Cardiac muscle cell (in vitro differentiated cells and primary cell): ENCODE results near the gene ZNF705A. TPM values are rescaled to one million over a fixed set of nuclear protein-coding genes. Genes with fewer than 3 reads are reported as not detected.
"Not testable (repeated sequence)": the region's sequence is repeated elsewhere in the genome, so short reads cannot be mapped to it uniquely, and the experiment has no call there.

Experiments used
- DNase-seq, 2 donors: peaks; one replicate each; pipeline versions ENCODE4 v3.0.0 to v3.0.0-alpha.2; 2010 to 2017; ENCODE audit warnings: low read depth in 1 of 2, low spot score in 1 of 2
- H3K27ac ChIP-seq: fragments of 200-600 bp; sonication (generic); 2 replicates; pipeline ENCODE4 v1.5.1; 2016
- H3K27me3 ChIP-seq: fragments of 200-600 bp; sonication (generic); 2 replicates; pipeline ENCODE4 v1.6.0; 2016; ENCODE audit warnings: control low read depth
- H3K36me3 ChIP-seq: fragments of 200-600 bp; sonication (generic); 2 replicates; pipeline ENCODE4 v1.5.1; 2016; ENCODE audit warnings: control low read depth
- H3K4me1 ChIP-seq: fragments of 200-600 bp; sonication (generic); 2 replicates; pipeline ENCODE4 v1.8.1; 2017; ENCODE audit warnings: low read depth, mild to moderate bottlenecking, mixed run types
- H3K4me3 ChIP-seq: fragments of 200-600 bp; sonication (generic); 2 replicates; pipeline ENCODE4 v1.5.1; 2016; ENCODE audit warnings: mild to moderate bottlenecking
- H3K9me3 ChIP-seq: fragments of 200-600 bp; sonication (generic); 2 replicates; pipeline ENCODE4 v1.5.1; 2017; ENCODE audit warnings: low read depth, mild to moderate bottlenecking, control low read depth
- CTCF ChIP-seq: IDR thresholded peaks from 2 replicates; pipeline ENCODE4 v1.5.1; 2012; ENCODE audit warnings: low read depth, mild to moderate bottlenecking, low read length
- polyA plus RNA-seq: library from polyadenylated mRNA; unstranded; fragments of >200 nt; fragmentation: Nextera tagmentation; extraction: Ambion mirVana; gene quantifications from 2 replicates; pipeline ENCODE4 v1.2.1, GENCODE V29; 2016
- total RNA-seq: library from RNA; depleted of rRNA; stranded (reverse); fragments of >200 nt; gene quantifications from 2 replicates; pipeline ENCODE4 v1.2.3, GENCODE V29; 2016

Gene ZNF705A
- total and polyA plus RNA-seq, 2 experiments from 2014 or later = not detected

GRCh38 chr12:8157484-8158198 lies 826 bp downstream of the ZNF705A start:
- Histone ChIP-seq H3K27ac (no peak overlapping the region), H3K27me3 (no peaks in the 10 kb centered on the region)
- no peak for TF ChIP-seq CTCF

GRCh38 chr12:8172911-8173310 lies 16.1 kb downstream of the ZNF705A start:
- H3K4me3 ChIP-seq, H3K4me1 ChIP-seq, H3K9me3 ChIP-seq, DNase-seq, H3K27ac ChIP-seq, H3K36me3 ChIP-seq, H3K27me3 ChIP-seq: not testable (repeated sequence)

More at GRCh38 chr12:8157484-8158198, 826 bp downstream of the ZNF705A start:
- no peaks in the 10 kb centered on the region for H3K4me1 ChIP-seq
- H3K36me3 ChIP-seq = no peaks in the 10 kb centered on the region
- no peak overlapping the region for H3K4me3 ChIP-seq
- no peak for DNase-seq
- no peaks in the 10 kb centered on the region for H3K9me3 ChIP-seq

GRCh38 chr12:8179989-8180585 lies 23.3 kb downstream of the ZNF705A start:
- peak; percentile 58 for TF ChIP-seq CTCF
- H3K27me3 ChIP-seq, H3K9me3 ChIP-seq, H3K4me1 ChIP-seq, H3K36me3 ChIP-seq, H3K27ac ChIP-seq: not testable (repeated sequence)
- DNase-seq = peak; percentile 28 to 71
- H3K4me3 ChIP-seq = peak overlapping the region; percentile 41

- not testable (repeated sequence) for H3K9me3 ChIP-seq, H3K4me3 ChIP-seq, DNase-seq, H3K27ac ChIP-seq, H3K4me1 ChIP-seq, H3K27me3 ChIP-seq, H3K36me3 ChIP-seq
These were observed 24.5 kb downstream of the ZNF705A start for GRCh38 chr12:8181271-8181670.

GRCh38 chr12:8182923-8183322 lies 26.1 kb downstream of the ZNF705A start:
- H3K27ac ChIP-seq, H3K9me3 ChIP-seq, H3K36me3 ChIP-seq, H3K27me3 ChIP-seq, H3K4me3 ChIP-seq, H3K4me1 ChIP-seq, DNase-seq: not testable (repeated sequence)

- DNase-seq, H3K4me3 ChIP-seq, H3K9me3 ChIP-seq, H3K27me3 ChIP-seq, H3K36me3 ChIP-seq, H3K27ac ChIP-seq, H3K4me1 ChIP-seq: not testable (repeated sequence)
These were observed 26.5 kb downstream of the ZNF705A start for GRCh38 chr12:8183346-8183745.

- H3K27me3 ChIP-seq, H3K27ac ChIP-seq, H3K9me3 ChIP-seq, DNase-seq, H3K4me3 ChIP-seq, H3K4me1 ChIP-seq, H3K36me3 ChIP-seq: not testable (repeated sequence)
These were observed 27.4 kb downstream of the ZNF705A start for GRCh38 chr12:8184206-8184605.

GRCh38 chr12:8188088-8188487 lies 31.3 kb downstream of the ZNF705A start:
- DNase-seq, H3K27ac ChIP-seq: not testable (repeated sequence)

GRCh38 chr12:8197685-8198308 lies 41.0 kb downstream of the ZNF705A start:
- not testable (repeated sequence) for H3K36me3 ChIP-seq, H3K4me1 ChIP-seq, H3K27me3 ChIP-seq, H3K4me3 ChIP-seq, H3K9me3 ChIP-seq, H3K27ac ChIP-seq
- peak; percentile 2 to 25 for DNase-seq

More at GRCh38 chr12:8188088-8188487, 31.3 kb downstream of the ZNF705A start:
- H3K36me3 ChIP-seq, H3K9me3 ChIP-seq, H3K4me1 ChIP-seq, H3K27me3 ChIP-seq, H3K4me3 ChIP-seq: not testable (repeated sequence)

GRCh38 chr12:8218711-8219382 lies 62.0 kb downstream of the ZNF705A start:
- H3K36me3 ChIP-seq, H3K27ac ChIP-seq, H3K27me3 ChIP-seq, DNase-seq, H3K9me3 ChIP-seq, H3K4me3 ChIP-seq, H3K4me1 ChIP-seq: not testable (repeated sequence)

GRCh38 chr12:8221375-8221774 lies 64.6 kb downstream of the ZNF705A start:
- not testable (repeated sequence) for H3K9me3 ChIP-seq, H3K36me3 ChIP-seq, H3K27me3 ChIP-seq, H3K27ac ChIP-seq, DNase-seq, H3K4me1 ChIP-seq, H3K4me3 ChIP-seq
